ENCODE measurements around the gene PNO1. TPM values are rescaled to one million over a fixed set of nuclear protein-coding genes. Genes with fewer than 3 reads are reported as not detected.
A peak's percentile ranks its signal among the peaks of the same experiment; 100 is the strongest.

Gene PNO1
- total RNA-seq, 1 donor from 2014 or later, result 12.8 TPM

GRCh38 chr2:68141875-68142274 is 15.8 kb upstream of the PNO1 start:
- Mint-ChIP-seq H3K4me3 (ENCODE audit: low read depth) (no peak overlapping the region), H3K36me3 (ENCODE audit: insufficient read depth) (peaks cover 6% of the 10 kb centered on the region), H3K9me3 (ENCODE audit: low read depth) (no peaks in the 10 kb centered on the region), H3K4me1 (ENCODE audit: low read depth) (no peaks in the 10 kb centered on the region), H3K27me3 (no peaks in the 10 kb centered on the region), H3K27ac (no peak overlapping the region)
- TF ChIP-seq, protein P1, sequence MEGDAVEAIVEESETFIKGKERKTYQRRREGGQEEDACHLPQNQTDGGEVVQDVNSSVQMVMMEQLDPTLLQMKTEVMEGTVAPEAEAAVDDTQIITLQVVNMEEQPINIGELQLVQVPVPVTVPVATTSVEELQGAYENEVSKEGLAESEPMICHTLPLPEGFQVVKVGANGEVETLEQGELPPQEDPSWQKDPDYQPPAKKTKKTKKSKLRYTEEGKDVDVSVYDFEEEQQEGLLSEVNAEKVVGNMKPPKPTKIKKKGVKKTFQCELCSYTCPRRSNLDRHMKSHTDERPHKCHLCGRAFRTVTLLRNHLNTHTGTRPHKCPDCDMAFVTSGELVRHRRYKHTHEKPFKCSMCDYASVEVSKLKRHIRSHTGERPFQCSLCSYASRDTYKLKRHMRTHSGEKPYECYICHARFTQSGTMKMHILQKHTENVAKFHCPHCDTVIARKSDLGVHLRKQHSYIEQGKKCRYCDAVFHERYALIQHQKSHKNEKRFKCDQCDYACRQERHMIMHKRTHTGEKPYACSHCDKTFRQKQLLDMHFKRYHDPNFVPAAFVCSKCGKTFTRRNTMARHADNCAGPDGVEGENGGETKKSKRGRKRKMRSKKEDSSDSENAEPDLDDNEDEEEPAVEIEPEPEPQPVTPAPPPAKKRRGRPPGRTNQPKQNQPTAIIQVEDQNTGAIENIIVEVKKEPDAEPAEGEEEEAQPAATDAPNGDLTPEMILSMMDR (IDR thresholded peaks at IDR 0.05; ENCODE audit: unreplicated experiment), result no peak
- no peak for DNase-seq (ENCODE audit: low spot score, unreplicated experiment)

- TF ChIP-seq, protein P1 (IDR thresholded peaks at IDR 0.05; ENCODE audit: unreplicated experiment), result no peak
- Mint-ChIP-seq H3K27ac (no peak overlapping the region), H3K4me3 (ENCODE audit: low read depth) (no peak overlapping the region), H3K27me3 (no peaks in the 10 kb centered on the region), H3K9me3 (ENCODE audit: low read depth) (no peaks in the 10 kb centered on the region), H3K36me3 (ENCODE audit: insufficient read depth) (no peaks in the 10 kb centered on the region), H3K4me1 (ENCODE audit: low read depth) (no peaks in the 10 kb centered on the region)
- DNase-seq (ENCODE audit: low spot score, unreplicated experiment), result no peak
These were observed 6.7 kb upstream of the PNO1 start for GRCh38 chr2:68151037-68151436.

DNA sequence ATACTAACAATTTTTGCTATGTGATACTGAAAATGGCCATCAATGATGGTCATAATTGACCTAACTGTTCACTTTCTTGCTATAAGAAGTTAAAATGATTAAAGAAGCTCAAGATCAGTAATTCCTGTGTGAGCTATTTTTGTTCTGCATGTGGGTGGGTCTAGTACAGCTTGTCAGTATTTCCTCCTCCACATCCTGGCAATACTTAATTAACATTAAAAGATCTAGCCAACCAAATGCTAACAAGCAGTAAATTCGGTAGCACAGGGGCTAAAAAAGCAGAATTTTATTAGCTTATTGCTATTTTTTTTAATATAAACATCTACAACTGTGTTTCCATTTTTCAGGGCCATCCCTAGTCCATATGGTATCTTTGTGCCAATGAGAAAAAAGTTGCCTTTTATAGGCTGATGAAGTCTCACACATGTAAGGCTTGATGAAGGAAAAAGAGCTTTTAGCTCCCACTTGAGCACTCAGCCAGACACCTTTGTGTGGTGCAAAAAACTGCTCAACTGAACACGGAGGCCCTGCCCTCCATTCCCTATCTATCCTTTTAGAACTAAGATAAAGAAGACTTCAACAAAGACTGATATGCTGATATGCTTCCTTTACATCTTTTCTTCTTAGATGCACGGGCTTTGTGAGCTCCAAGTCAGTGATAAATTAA is 4.9 kb upstream of the PNO1 start:
- H3K9me3 Mint-ChIP-seq (ENCODE audit: low read depth), result no peaks in the 10 kb centered on the region
- no peak overlapping the region for H3K4me3 Mint-ChIP-seq (ENCODE audit: low read depth)
- H3K27me3 Mint-ChIP-seq, result no peaks in the 10 kb centered on the region
- H3K4me1 Mint-ChIP-seq (ENCODE audit: low read depth), result peaks cover 8% of the 10 kb centered on the region
- TF ChIP-seq, protein P1 (IDR thresholded peaks at IDR 0.05; ENCODE audit: unreplicated experiment), result no peak
- no peaks in the 10 kb centered on the region for H3K36me3 Mint-ChIP-seq (ENCODE audit: insufficient read depth)
- no peak overlapping the region for H3K27ac Mint-ChIP-seq
- DNase-seq (ENCODE audit: low spot score, unreplicated experiment), result no peak

DNA sequence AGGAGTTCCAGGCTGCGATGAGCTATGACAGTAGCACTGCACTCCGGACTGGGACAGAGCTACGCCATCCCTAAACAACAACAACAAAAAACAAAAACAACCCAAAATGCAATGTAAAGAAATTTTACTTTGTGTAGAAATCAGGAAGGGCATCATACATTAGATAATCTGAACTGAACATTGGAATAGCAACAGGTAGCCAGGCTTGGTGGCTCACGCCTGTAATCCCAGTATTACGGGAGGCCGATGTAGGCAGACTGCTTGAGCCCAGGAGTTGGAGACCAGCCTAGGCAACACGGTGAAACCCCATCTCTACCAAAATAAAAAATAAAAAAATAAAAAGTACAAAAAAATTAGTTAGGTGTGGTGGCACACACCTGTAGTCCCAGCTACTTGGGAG is 2.1 kb upstream of the PNO1 start:
- Mint-ChIP-seq H3K9me3 (ENCODE audit: low read depth) (no peaks in the 10 kb centered on the region), H3K27ac (no peak overlapping the region), H3K27me3 (no peaks in the 10 kb centered on the region), H3K4me1 (ENCODE audit: low read depth) (peaks cover 14% of the 10 kb centered on the region), H3K36me3 (ENCODE audit: insufficient read depth) (peaks cover 3% of the 10 kb centered on the region), H3K4me3 (ENCODE audit: low read depth) (peak overlapping the region; percentile 38)
- no peak for DNase-seq (ENCODE audit: low spot score, unreplicated experiment)
- TF ChIP-seq, protein P1 (IDR thresholded peaks at IDR 0.05; ENCODE audit: unreplicated experiment), result no peak

DNA sequence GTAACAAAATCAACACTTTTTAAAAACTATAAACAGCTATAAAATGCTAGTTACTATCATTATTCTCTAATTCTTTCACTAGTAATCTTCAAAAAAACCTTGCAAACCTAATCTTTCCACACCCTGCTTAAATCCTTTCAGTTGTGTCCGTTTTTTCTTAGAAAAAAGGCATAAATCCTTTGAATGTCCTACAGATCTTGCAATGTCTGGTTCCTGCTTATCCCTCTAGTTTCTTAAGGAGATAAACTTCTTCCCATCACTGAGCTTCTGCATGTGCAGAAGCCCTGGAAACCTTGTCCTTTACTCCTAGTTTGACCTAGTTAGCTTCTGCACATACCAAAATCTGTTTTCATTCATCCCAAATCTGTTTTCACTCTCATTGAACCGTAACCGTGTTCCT is 1.3 kb upstream of the PNO1 start:
- DNase-seq (ENCODE audit: low spot score, unreplicated experiment), result no peak
- peaks cover 14% of the 10 kb centered on the region for H3K4me1 Mint-ChIP-seq (ENCODE audit: low read depth)
- H3K27me3 Mint-ChIP-seq, result no peaks in the 10 kb centered on the region
- peak overlapping the region; percentile 100 for H3K27ac Mint-ChIP-seq
- TF ChIP-seq, protein P1 (IDR thresholded peaks at IDR 0.05; ENCODE audit: unreplicated experiment), result no peak
- H3K36me3 Mint-ChIP-seq (ENCODE audit: insufficient read depth), result peaks cover 5% of the 10 kb centered on the region
- H3K9me3 Mint-ChIP-seq (ENCODE audit: low read depth), result no peaks in the 10 kb centered on the region
- peak overlapping the region; percentile 93 for H3K4me3 Mint-ChIP-seq (ENCODE audit: low read depth)

Measured in progenitor cell of endocrine pancreas (in vitro differentiated cells).